Measurements from ENCODE around the gene PSMB9.

DNA sequence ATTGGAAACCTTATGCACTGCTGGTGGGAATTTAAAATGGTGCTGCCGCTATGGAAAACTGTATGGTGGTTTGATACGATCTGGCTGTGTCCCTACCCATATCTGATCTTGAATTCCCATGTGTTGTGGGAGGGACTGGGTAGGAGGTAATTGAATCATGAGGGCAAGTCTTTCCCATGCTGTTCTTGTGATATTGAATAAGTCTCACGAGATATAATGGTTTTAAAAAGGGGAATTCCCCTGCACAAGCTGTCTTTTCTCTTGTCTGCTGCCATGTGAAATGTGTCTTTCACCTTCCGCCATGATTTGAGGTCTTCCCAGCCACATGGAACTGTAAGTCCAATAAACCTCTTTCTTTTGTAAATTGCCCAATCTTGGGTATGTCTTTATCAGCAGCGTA is 20.3 kb upstream of the PSMB9 start:
- TF ChIP-seq, protein P1, sequence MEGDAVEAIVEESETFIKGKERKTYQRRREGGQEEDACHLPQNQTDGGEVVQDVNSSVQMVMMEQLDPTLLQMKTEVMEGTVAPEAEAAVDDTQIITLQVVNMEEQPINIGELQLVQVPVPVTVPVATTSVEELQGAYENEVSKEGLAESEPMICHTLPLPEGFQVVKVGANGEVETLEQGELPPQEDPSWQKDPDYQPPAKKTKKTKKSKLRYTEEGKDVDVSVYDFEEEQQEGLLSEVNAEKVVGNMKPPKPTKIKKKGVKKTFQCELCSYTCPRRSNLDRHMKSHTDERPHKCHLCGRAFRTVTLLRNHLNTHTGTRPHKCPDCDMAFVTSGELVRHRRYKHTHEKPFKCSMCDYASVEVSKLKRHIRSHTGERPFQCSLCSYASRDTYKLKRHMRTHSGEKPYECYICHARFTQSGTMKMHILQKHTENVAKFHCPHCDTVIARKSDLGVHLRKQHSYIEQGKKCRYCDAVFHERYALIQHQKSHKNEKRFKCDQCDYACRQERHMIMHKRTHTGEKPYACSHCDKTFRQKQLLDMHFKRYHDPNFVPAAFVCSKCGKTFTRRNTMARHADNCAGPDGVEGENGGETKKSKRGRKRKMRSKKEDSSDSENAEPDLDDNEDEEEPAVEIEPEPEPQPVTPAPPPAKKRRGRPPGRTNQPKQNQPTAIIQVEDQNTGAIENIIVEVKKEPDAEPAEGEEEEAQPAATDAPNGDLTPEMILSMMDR (IDR thresholded peaks at IDR 0.05): no peak
- TF ChIP-seq POLR2A (IDR thresholded peaks at IDR 0.05): no peak
